ENCODE results near the gene FBP2.
"Not testable (repeated sequence)": the region's sequence is repeated elsewhere in the genome, so short reads cannot be mapped to it uniquely, and the experiment has no call there.

Gene FBP2

GRCh38 chr9:94563548-94563947 is 30.1 kb downstream of the FBP2 start:
- DNase-seq (ENCODE audit: low read depth), result no peak

- no peak for DNase-seq (ENCODE audit: low read depth)
Measured at GRCh38 chr9:94560237-94560636, 33.4 kb downstream of the FBP2 start.

GRCh38 chr9:94557376-94557775 is 36.2 kb downstream of the FBP2 start:
- DNase-seq (ENCODE audit: low read depth), result no peak

GRCh38 chr9:94554439-94555331 is 38.9 kb downstream of the FBP2 start, which contains the start of gene PCAT7:
PCAT7 (plus strand) TSS chr9:94555083.
- DNase-seq (ENCODE audit: low read depth), result no peak

GRCh38 chr9:94554078-94554438 is 39.6 kb downstream of the FBP2 start:
- no peak for DNase-seq (ENCODE audit: low read depth)

GRCh38 chr9:94553029-94553938 is 40.3 kb downstream of the FBP2 start:
- DNase-seq (ENCODE audit: low read depth), result no peak

- DNase-seq (ENCODE audit: low read depth), result no peak
Measured at GRCh38 chr9:94545940-94546339, 47.7 kb downstream of the FBP2 start.

GRCh38 chr9:94544335-94544734 is 49.3 kb downstream of the FBP2 start:
- DNase-seq (ENCODE audit: low read depth), result not testable (repeated sequence)

GRCh38 chr9:94538908-94539307 is 54.7 kb downstream of the FBP2 start:
- DNase-seq (ENCODE audit: low read depth), result no peak

GRCh38 chr9:94534901-94535300 is 58.7 kb downstream of the FBP2 start:
- no peak for DNase-seq (ENCODE audit: low read depth)

- no peak for DNase-seq (ENCODE audit: low read depth)
Measured at GRCh38 chr9:94533601-94534000, 60.0 kb downstream of the FBP2 start.

- DNase-seq (ENCODE audit: low read depth), result no peak
Measured at GRCh38 chr9:94533155-94533554, 60.5 kb downstream of the FBP2 start.

GRCh38 chr9:94528886-94529285 is 64.7 kb downstream of the FBP2 start:
- no peak for DNase-seq (ENCODE audit: low read depth)

- DNase-seq (ENCODE audit: low read depth), result no peak
Measured at GRCh38 chr9:94526951-94527350, 66.7 kb downstream of the FBP2 start.

- no peak for DNase-seq (ENCODE audit: low read depth)
Measured at GRCh38 chr9:94526271-94526670, 67.4 kb downstream of the FBP2 start.

- DNase-seq (ENCODE audit: low read depth), result no peak
Measured at GRCh38 chr9:94525396-94526035, 68.1 kb downstream of the FBP2 start.

- DNase-seq (ENCODE audit: low read depth), result no peak
Measured at GRCh38 chr9:94517254-94517653, 76.4 kb downstream of the FBP2 start.

GRCh38 chr9:94514722-94515121 is 78.9 kb downstream of the FBP2 start:
- DNase-seq (ENCODE audit: low read depth), result no peak

- no peak for DNase-seq (ENCODE audit: low read depth)
Measured at GRCh38 chr9:94511955-94512265, 81.7 kb downstream of the FBP2 start.

GRCh38 chr9:94511134-94511954 is 82.3 kb downstream of the FBP2 start:
- no peak for DNase-seq (ENCODE audit: low read depth)

Data from GM04503 (cell line).